Kidney epithelial cell (primary cell): Measurements from ENCODE around the gene ZBED4. TPM values are rescaled to one million over a fixed set of nuclear protein-coding genes. Genes with fewer than 3 reads are reported as not detected.

Experiments used
- DNase-seq: peaks from one replicate; pipeline ENCODE4 v3.0.0-alpha.2; 2010; ENCODE audit warnings: low read depth
- H3K27me3 ChIP-seq: 2 replicates; pipeline ENCODE4 v1.6.0; 2011; ENCODE audit warnings: low read length; ENCODE audit not compliant: control insufficient read depth, insufficient read depth
- H3K36me3 ChIP-seq: 2 replicates; pipeline ENCODE4 v1.5.1; 2011; ENCODE audit warnings: low read length; ENCODE audit not compliant: control insufficient read depth, insufficient read depth
- H3K4me3 ChIP-seq: 2 replicates; pipeline ENCODE4 v1.5.1; 2011; ENCODE audit warnings: low read depth, mild to moderate bottlenecking, control low read depth, low read length
- total RNA-seq: library from RNA; depleted of rRNA; stranded (reverse); fragments of >200 nt; gene quantifications from 2 replicates; pipeline ENCODE4 v1.2.3, GENCODE V29; 2015
- TF ChIP-seq, protein P1 (sequence below): IDR thresholded peaks from 2 replicates; pipeline ENCODE4 v1.5.1; 2011; ENCODE audit warnings: mild to moderate bottlenecking, moderate library complexity, low read length, control low read depth, inconsistent platforms; ENCODE audit not compliant: insufficient read depth, poor library complexity, severe bottlenecking

ZBED4 gene
- total RNA-seq, 1 donor from 2014 or later = 28.8 TPM

DNA sequence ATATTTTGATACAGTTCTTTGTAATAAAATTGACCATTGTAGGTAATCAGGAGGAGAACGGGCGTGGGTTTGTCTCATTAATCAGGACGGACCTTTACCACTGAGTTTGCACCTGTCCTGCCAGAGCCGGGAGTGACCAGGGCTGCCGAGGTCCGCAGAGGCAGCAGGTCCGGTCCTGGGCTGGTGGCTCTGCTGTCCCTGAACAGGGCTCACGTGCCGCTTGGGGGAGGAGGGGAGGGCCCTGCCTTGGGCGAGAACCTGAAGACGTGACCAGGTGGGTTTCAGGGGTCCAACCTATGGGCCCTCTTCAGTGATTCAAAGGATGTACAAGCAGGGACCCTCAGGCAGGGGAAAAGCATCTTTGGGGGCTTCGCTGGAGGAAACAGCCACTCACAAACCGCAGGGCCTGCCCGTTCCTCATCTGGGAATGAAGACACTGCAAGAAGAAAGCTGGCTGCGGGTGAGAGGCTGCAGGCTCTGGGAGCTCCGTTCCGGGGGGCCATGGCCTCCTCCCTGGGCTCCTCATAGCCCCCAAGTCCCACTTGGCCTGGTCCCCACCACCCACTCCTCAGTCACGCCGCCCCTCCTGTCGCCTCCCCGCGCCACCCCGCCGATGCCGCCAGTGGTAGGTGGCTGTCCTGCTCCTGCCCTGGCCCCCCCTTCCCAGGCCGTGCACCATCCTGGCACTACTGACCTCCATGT, 74.0 kb downstream of the ZBED4 start:
- TF ChIP-seq, protein P1, sequence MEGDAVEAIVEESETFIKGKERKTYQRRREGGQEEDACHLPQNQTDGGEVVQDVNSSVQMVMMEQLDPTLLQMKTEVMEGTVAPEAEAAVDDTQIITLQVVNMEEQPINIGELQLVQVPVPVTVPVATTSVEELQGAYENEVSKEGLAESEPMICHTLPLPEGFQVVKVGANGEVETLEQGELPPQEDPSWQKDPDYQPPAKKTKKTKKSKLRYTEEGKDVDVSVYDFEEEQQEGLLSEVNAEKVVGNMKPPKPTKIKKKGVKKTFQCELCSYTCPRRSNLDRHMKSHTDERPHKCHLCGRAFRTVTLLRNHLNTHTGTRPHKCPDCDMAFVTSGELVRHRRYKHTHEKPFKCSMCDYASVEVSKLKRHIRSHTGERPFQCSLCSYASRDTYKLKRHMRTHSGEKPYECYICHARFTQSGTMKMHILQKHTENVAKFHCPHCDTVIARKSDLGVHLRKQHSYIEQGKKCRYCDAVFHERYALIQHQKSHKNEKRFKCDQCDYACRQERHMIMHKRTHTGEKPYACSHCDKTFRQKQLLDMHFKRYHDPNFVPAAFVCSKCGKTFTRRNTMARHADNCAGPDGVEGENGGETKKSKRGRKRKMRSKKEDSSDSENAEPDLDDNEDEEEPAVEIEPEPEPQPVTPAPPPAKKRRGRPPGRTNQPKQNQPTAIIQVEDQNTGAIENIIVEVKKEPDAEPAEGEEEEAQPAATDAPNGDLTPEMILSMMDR = no peak
- H3K36me3 ChIP-seq = no peaks in the 10 kb centered on the region
- peaks cover 12% of the 10 kb centered on the region for H3K27me3 ChIP-seq
- no peak for DNase-seq
- H3K4me3 ChIP-seq = no peak overlapping the region

DNA sequence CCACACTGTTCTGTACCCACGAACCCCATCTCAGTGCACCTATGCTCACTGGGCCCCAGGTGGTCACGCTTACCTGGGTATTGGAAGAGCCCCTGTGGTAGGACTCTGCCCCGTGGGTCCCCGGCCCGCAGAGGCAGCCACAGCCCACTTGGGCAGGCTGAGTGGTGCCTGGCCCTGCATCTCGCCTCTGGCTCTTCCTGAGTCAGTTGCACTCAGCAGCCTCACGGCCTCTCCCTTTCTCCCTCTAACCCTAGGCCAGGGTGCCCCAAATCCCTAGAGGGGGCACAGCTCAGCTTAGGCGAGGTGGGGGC, 74.5 kb downstream of the ZBED4 start:
- H3K36me3 ChIP-seq = no peaks in the 10 kb centered on the region
- DNase-seq = no peak
- TF ChIP-seq, protein P1 = no peak

DNA sequence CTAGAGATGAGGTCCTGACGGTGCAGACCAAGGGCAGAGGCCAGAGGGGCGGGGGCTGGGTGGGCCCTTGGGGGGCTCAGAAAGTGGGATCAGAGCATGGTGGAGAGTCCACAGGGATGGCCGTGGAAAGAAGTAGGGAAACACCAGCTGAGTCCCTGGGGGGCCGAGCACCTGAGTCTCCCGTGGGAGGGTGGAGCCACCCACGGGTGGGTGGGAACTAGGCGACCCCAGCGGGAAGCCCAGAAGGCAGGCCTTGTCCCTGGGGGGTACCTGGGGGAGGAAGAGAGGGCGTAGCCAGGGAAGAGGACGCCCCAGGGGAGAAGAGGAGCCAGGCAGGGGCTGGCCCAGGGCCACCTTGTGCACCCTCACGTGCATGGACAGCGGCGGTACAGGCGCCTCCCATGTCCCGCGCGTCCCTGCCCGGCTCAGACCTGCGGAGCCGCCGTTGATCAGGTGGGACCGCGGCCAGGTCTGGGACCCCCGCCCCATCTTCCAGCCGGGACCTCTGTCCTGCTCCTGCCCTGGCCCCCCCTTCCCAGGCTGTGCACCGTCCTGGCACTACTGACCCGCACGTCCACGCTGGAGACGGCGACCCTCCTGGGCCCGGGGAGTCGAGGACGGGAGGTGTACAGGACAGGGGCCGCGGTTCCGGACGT, 75.0 kb downstream of the ZBED4 start:
- peaks cover 12% of the 10 kb centered on the region for H3K27me3 ChIP-seq
- H3K4me3 ChIP-seq = no peak overlapping the region
- no peak for DNase-seq
- TF ChIP-seq, protein P1 = no peak
- H3K36me3 ChIP-seq = no peaks in the 10 kb centered on the region

More for the DNA sequence above, 74.5 kb downstream of the ZBED4 start:
- Histone ChIP-seq H3K4me3 (no peak overlapping the region), H3K27me3 (peaks cover 12% of the 10 kb centered on the region)

DNA sequence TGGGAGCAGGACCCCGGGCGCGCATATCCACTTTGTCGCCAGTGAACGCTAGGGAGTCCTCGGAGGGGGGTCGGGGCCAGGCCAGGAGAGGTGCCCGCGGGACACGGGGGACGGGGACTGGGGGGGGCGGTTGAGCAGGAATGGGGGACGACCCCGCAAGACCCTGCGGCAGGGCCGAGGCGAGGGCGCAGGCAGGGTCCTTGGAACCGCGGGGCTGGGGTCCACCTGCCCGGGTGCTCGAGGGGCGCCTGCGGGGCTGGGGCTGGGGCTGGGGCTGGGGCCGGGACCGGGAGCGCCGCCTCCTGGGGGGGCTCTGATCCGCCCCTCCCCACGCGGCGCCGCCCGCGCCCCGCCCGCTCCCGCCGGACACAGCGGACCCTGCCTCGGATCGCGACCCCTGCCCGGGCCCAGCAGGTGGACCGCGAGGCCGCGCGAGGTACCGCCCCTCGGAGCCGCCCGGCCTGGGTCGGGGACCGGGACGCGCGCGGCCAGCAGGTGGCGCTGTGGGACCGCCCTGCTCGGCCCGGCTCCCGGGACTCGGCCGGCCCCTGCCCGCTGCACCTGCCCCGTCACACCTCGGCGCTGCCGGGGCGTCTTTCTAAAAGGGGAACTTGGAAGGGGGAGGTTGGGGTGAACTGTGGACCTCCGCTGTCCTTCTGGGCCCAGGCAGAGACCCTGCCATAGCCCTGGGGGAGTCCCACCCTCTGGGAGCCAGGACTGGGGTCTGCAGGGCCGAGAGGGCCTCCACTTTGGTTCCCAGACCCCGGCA, 75.8 kb downstream of the ZBED4 start:
- peaks cover 12% of the 10 kb centered on the region for H3K27me3 ChIP-seq
- TF ChIP-seq, protein P1 = no peak
- H3K36me3 ChIP-seq = no peaks in the 10 kb centered on the region
- no peak overlapping the region for H3K4me3 ChIP-seq
- DNase-seq = no peak

DNA sequence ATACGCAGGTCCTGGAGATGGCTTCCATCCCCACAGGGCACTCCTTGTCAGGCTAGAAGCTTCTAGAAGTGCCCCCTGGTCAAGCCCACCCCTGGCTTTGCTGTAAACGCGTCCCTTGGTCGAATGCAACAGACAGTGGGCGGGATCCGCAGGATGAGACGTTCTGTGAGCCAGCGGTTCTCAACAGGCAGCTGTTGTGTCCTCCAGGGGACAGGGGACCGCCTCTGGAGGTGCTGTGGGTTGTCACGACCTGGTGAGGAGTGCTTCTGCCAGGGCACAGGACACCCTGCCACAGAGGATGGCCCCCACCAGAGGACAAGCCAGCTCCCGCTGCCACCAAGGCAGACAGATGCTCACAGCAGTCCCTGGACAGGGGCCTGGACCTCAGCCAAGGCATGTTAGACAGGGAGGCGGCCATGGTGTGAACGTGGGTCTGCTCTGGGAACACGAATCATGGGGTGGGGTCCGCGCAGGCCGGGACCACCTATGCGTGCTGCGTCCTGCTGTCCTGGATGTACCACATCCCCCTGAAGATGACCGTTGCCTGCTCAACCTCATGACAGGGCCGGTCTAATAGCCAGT, 76.4 kb downstream of the ZBED4 start:
- Histone ChIP-seq H3K4me3 (no peak overlapping the region), H3K27me3 (peaks cover 12% of the 10 kb centered on the region), H3K36me3 (no peaks in the 10 kb centered on the region)
- no peak for DNase-seq
- TF ChIP-seq, protein P1 = no peak
